Endodermal cell (in vitro differentiated cells): ENCODE data around the gene LANCL2. TPM values are rescaled to one million over a fixed set of nuclear protein-coding genes. Genes with fewer than 3 reads are reported as not detected.
A peak's percentile ranks its signal among the peaks of the same experiment; 100 is the strongest.

Experiments
- DNase-seq: peaks from one replicate; pipeline ENCODE4 v3.0.0-alpha.2; 2017
- H3K27ac ChIP-seq: 2 replicates; pipeline ENCODE4 v1.5.1; 2013; ENCODE audit warnings: mild to moderate bottlenecking, low read depth, low read length, moderate library complexity
- H3K27me3 ChIP-seq: 2 replicates; pipeline ENCODE4 v1.6.1; 2013; ENCODE audit warnings: mild to moderate bottlenecking, low read length, moderate library complexity; ENCODE audit not compliant: insufficient read depth, control insufficient read depth, poor library complexity, severe bottlenecking
- H3K36me3 ChIP-seq: 2 replicates; pipeline ENCODE4 v1.7.0; 2013; ENCODE audit warnings: mild to moderate bottlenecking, low read length, moderate library complexity; ENCODE audit not compliant: control insufficient read depth, insufficient read depth
- H3K4me1 ChIP-seq: one replicate; pipeline ENCODE4 v1.7.0; 2013; ENCODE audit warnings: low read length; ENCODE audit not compliant: control insufficient read depth, insufficient read depth
- H3K4me3 ChIP-seq: 2 replicates; pipeline ENCODE4 v1.5.1; 2013; ENCODE audit warnings: mild to moderate bottlenecking, low read length, moderate library complexity
- H3K9ac ChIP-seq: 2 replicates; pipeline ENCODE4 v1.6.1; 2013; ENCODE audit warnings: mild to moderate bottlenecking, low read length, moderate library complexity; ENCODE audit not compliant: poor library complexity, severe bottlenecking; ENCODE audit errors: extremely low read depth
- H3K9me3 ChIP-seq: 2 replicates; pipeline ENCODE4 v1.6.1; 2013; ENCODE audit warnings: mild to moderate bottlenecking, low read length, moderate library complexity; ENCODE audit not compliant: control insufficient read depth
- H3K27ac Mint-ChIP-seq: 2 replicates; pipeline ENCODE4 v1.8.0; 2020; ENCODE audit warnings: mixed read lengths
- H3K27me3 Mint-ChIP-seq: 2 replicates; pipeline ENCODE4 v1.8.0; 2021; ENCODE audit warnings: mild to moderate bottlenecking, mixed read lengths; ENCODE audit not compliant: insufficient read depth
- H3K36me3 Mint-ChIP-seq: 2 replicates; pipeline ENCODE4 v1.8.0; 2020; ENCODE audit warnings: low read depth, mixed read lengths
- H3K4me1 Mint-ChIP-seq: 2 replicates; pipeline ENCODE4 v1.8.0; 2020; ENCODE audit warnings: mixed read lengths
- H3K4me3 Mint-ChIP-seq: 2 replicates; pipeline ENCODE4 v1.8.0; 2020; ENCODE audit warnings: mild to moderate bottlenecking, moderate library complexity, mixed read lengths
- H3K9me3 Mint-ChIP-seq: 2 replicates; pipeline ENCODE4 v1.8.0; 2020; ENCODE audit warnings: mild to moderate bottlenecking, mixed read lengths
- WGBS, 2 experiments: methylation state at CpG; one replicate each; pipeline versions ENCODE4 v1.1.5 to v1.1.7; 2013; ENCODE audit warnings: missing lambda C conversion rate in 2 of 2, mixed read lengths in 1 of 2; ENCODE audit not compliant: insufficient coverage in 1 of 2, insufficient read length in 1 of 2; 5-methylcytosine and 5-hydroxymethylcytosine counted together
- total RNA-seq, 2 donors: library from RNA; stranded (reverse); fragmentation: NEBNext Ultra II Directional in 1 of 2; extraction: Animal tissue kit (Norgen Biotek cat#: 25700) in 1 of 2; gene quantifications; 2 replicates in 1 of 2; 3 replicates in 1 of 2; pipeline ENCODE4 v1.2.1, GENCODE V29; 2021
- TF ChIP-seq, protein P1 (sequence below): fragments of 200-600 bp; sonication (generic); conservative IDR thresholded peaks from 2 replicates; pipeline ENCODE4 v1.5.0; 2021; ENCODE audit warnings: antibody characterized with exemption, mild to moderate bottlenecking

LANCL2 gene
- total RNA-seq, 2 donors from 2014 or later: 9.4 to 17.7 TPM

DNA sequence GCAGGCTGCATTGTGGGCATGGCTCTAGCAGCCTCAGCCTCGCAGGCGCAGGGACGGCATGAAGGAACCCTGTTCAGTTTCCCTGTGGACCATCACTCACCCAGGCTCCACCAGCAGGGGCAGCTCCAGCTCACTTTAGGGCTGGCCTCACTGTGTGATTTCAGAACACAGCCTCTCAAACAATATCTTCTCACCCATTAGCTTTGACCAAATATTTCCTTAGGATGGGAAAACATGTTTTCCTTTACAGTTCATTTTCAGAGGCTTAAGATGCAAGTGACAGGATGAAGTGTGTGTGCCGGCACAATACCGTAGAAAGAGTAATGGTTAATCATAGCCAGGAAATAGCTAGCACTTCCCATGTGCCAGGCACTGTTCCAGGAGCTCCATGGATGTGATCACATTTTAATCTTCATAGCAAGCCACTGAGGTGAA, 58.2 kb downstream of the LANCL2 start:
- Mint-ChIP-seq H3K36me3 (peaks cover 18% of the 10 kb centered on the region), H3K9me3 (no peaks in the 10 kb centered on the region), H3K4me3 (no peak overlapping the region), H3K27ac (peak overlapping the region; percentile 40), H3K4me1 (peaks cover 21% of the 10 kb centered on the region), H3K27me3 (no peaks in the 10 kb centered on the region)
- Histone ChIP-seq H3K27me3 (no peaks in the 10 kb centered on the region), H3K36me3 (peaks cover 14% of the 10 kb centered on the region), H3K27ac (no peak overlapping the region), H3K4me1 (no peaks in the 10 kb centered on the region), H3K4me3 (no peak overlapping the region), H3K9me3 (no peaks in the 10 kb centered on the region), H3K9ac (no peak overlapping the region)
- DNase-seq: peak; percentile 62
- TF ChIP-seq, protein P1, sequence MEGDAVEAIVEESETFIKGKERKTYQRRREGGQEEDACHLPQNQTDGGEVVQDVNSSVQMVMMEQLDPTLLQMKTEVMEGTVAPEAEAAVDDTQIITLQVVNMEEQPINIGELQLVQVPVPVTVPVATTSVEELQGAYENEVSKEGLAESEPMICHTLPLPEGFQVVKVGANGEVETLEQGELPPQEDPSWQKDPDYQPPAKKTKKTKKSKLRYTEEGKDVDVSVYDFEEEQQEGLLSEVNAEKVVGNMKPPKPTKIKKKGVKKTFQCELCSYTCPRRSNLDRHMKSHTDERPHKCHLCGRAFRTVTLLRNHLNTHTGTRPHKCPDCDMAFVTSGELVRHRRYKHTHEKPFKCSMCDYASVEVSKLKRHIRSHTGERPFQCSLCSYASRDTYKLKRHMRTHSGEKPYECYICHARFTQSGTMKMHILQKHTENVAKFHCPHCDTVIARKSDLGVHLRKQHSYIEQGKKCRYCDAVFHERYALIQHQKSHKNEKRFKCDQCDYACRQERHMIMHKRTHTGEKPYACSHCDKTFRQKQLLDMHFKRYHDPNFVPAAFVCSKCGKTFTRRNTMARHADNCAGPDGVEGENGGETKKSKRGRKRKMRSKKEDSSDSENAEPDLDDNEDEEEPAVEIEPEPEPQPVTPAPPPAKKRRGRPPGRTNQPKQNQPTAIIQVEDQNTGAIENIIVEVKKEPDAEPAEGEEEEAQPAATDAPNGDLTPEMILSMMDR: peak; percentile 55
- 95 to 100% methylated on average over 2 to 5 of the region's 5 CpGs for WGBS, 2 experiments

DNA sequence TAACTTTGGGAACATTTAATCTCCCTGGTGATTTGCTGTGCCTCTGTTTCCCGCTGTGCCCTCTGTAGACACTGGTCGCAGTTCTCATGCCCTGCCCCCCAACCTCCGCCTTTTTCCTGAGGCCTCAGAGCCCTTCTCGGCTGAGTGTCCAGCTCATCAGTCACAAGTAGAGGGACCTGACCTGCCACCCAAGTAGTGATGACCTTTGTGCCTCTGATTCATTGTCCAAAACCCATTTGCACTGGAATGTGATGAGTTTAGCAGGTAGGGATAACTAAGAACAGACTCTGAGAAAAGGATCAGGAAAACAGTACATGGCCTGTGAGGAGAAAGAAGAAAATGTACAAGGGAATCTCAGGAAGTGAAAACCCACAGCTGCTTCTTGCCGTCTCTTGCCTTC, 58.8 kb downstream of the LANCL2 start:
- no peak overlapping the region for H3K27ac ChIP-seq
- WGBS, 2 experiments: 61 to 82% methylated on average over 5 of the region's 5 CpGs
- no peaks in the 10 kb centered on the region for H3K4me1 ChIP-seq
- TF ChIP-seq, protein P1: no peak
- no peaks in the 10 kb centered on the region for H3K9me3 ChIP-seq
- H3K4me3 ChIP-seq: no peak overlapping the region
- H3K9me3 Mint-ChIP-seq: no peaks in the 10 kb centered on the region
- peak overlapping the region; percentile 10 for H3K27ac Mint-ChIP-seq
- H3K4me3 Mint-ChIP-seq: no peak overlapping the region
- no peak overlapping the region for H3K9ac ChIP-seq
- no peaks in the 10 kb centered on the region for H3K27me3 Mint-ChIP-seq
- H3K36me3 Mint-ChIP-seq: peaks cover 18% of the 10 kb centered on the region
- no peaks in the 10 kb centered on the region for H3K27me3 ChIP-seq
- peaks cover 21% of the 10 kb centered on the region for H3K4me1 Mint-ChIP-seq
- no peak for DNase-seq
- H3K36me3 ChIP-seq: peaks cover 17% of the 10 kb centered on the region

DNA sequence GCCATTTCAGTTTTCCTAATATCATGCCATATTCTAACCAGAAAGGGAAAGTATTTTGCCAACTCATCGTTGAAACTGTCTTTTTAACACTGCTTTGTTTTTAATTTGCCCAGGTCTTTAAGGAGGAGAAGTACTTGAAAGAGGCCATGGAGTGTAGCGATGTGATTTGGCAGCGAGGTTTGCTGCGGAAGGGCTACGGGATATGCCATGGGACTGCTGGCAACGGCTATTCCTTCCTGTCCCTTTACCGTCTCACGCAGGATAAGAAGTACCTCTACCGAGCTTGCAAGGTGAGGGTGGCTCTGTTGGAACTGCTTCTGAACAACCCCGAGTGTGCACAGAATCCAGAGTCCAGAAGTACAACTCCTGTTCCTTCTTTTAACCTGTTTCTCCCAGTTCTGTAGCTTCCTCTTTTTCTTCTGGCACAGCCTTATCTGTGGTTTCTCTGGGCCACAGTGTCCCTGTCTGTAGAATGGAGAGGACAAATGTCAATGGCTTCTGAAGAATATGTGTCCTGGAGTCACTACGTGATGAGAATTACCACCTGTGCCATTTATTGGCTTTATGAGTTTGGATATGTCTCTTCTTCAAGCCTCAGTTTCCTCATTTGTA, 60.1 kb downstream of the LANCL2 start:
- Histone ChIP-seq H3K4me3 (no peak overlapping the region), H3K36me3 (peaks cover 17% of the 10 kb centered on the region), H3K4me1 (no peaks in the 10 kb centered on the region), H3K27me3 (no peaks in the 10 kb centered on the region), H3K27ac (no peak overlapping the region), H3K9ac (no peak overlapping the region), H3K9me3 (no peaks in the 10 kb centered on the region)
- no peak for DNase-seq
- TF ChIP-seq, protein P1: no peak
- 92 to 100% methylated on average over 8 to 11 of the region's 11 CpGs for WGBS, 2 experiments
- Mint-ChIP-seq H3K27me3 (no peaks in the 10 kb centered on the region), H3K27ac (no peak overlapping the region), H3K4me3 (no peak overlapping the region), H3K4me1 (peaks cover 18% of the 10 kb centered on the region), H3K9me3 (no peaks in the 10 kb centered on the region), H3K36me3 (peaks cover 18% of the 10 kb centered on the region)
